ENCODE results near the gene OBSL1. TPM values are rescaled to one million over a fixed set of nuclear protein-coding genes. Genes with fewer than 3 reads are reported as not detected.

OBSL1 gene
- total and polyA plus RNA-seq, 2 experiments from 2014 or later = 13.8 to 68.7 TPM

DNA sequence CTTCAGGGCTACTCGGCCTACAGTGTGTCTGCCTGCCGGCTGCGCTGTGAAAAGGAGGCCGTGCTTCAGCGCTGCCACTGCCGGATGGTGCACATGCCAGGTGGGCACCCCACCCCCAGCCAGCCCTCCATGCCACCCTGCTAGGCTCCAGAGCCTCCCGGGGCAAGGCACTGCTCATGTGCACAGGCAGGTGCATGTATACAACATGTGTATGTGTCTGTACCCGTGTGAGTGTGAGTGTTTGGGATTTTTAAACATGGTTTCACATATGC, 39.0 kb downstream of the OBSL1 start:
- no peak for TF ChIP-seq EZH2 (IDR thresholded peaks at IDR 0.05; ENCODE audit: insufficient read depth, poor library complexity, severe bottlenecking)
- TF ChIP-seq EZH2phosphoT487 (IDR thresholded peaks at IDR 0.05; ENCODE audit: insufficient read depth, low read depth) = no peak
- WGBS, 2 experiments (ENCODE audit: low coverage in 1 of 2, low lambda C conversion rate in 2 of 2, missing lambda C conversion rate in 2 of 2) = 57 to 66% methylated on average over 8 of the region's 8 CpGs
- H3K79me2 ChIP-seq (ENCODE audit: insufficient read depth) = no peaks in the 10 kb centered on the region
- no peaks in the 10 kb centered on the region for H3K9me3 ChIP-seq (ENCODE audit: low read depth)
- H3F3A ChIP-seq (ENCODE audit: insufficient read depth) = no peaks in the 10 kb centered on the region
- H3K27me3 ChIP-seq (replicated peaks; ENCODE audit: insufficient read depth) = peaks cover 19% of the 10 kb centered on the region; the same call in 1 of the 2 replicates
- H3K36me3 ChIP-seq (ENCODE audit: low read depth) = no peaks in the 10 kb centered on the region
- no peaks in the 10 kb centered on the region for H3K9me2 ChIP-seq (ENCODE audit: insufficient read depth)
- H3K4me3 ChIP-seq = no peak overlapping the region
- no peaks in the 10 kb centered on the region for H3K4me1 ChIP-seq (ENCODE audit: insufficient read depth)
- DNase-seq = no peak
- in situ Hi-C loops (cut with MboI) = loop anchor here (5.0 kb wide), 1 partner anchor 130 kb away; no protein-coding TSS in a partner anchor
- H3K9ac ChIP-seq = no peak overlapping the region
- H4K20me1 ChIP-seq (ENCODE audit: insufficient read depth) = no peaks in the 10 kb centered on the region
- no peak overlapping the region for H2AFZ ChIP-seq
- H3K4me2 ChIP-seq (ENCODE audit: unreplicated experiment) = no peak overlapping the region
- H3K27ac ChIP-seq = no peak overlapping the region

DNA sequence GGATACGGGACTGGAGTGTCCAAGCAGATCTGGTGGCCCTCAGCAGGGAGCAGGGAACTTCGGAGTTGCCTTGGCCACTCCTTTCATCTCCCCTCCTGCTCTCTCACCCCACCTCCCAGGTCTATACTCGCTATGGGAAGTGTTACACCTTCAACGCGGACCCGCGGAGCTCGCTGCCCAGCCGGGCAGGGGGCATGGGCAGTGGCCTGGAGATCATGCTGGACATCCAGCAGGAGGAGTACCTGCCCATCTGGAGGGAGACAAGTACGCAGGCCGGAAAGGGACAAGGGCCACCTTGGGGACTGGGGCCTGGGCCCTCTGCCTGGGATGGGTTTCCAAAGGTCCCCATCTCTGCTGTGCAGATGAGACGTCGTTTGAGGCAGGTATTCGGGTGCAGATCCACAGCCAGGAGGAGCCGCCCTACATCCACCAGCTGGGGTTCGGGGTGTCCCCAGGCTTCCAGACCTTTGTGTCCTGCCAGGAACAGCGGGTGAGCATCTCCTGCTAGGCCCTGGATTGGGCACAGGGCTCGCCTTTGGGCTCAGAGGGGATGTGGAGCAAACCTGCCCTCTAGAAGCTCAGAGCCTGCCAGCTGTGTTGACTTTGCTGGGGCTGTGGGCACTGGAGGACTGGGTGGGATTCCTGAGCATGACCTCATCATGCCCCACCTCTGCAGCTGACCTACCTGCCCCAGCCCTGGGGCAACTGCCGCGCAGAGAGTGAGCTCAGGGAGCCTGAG, 39.5 kb downstream of the OBSL1 start:
- Histone ChIP-seq H3K9me3 (ENCODE audit: low read depth) (no peaks in the 10 kb centered on the region), H3K79me2 (ENCODE audit: insufficient read depth) (no peaks in the 10 kb centered on the region), H3K27ac (no peak overlapping the region), H3K9ac (no peak overlapping the region), H3K9me2 (ENCODE audit: insufficient read depth) (no peaks in the 10 kb centered on the region), H2AFZ (no peak overlapping the region), H3K4me1 (ENCODE audit: insufficient read depth) (no peaks in the 10 kb centered on the region), H3K27me3 (replicated peaks; ENCODE audit: insufficient read depth) (peaks cover 19% of the 10 kb centered on the region; the same call in 1 of the 2 replicates), H3K4me3 (no peak overlapping the region), H3K4me2 (ENCODE audit: unreplicated experiment) (no peak overlapping the region), H4K20me1 (ENCODE audit: insufficient read depth) (no peaks in the 10 kb centered on the region), H3F3A (ENCODE audit: insufficient read depth) (no peaks in the 10 kb centered on the region), H3K36me3 (ENCODE audit: low read depth) (no peaks in the 10 kb centered on the region)
- TF ChIP-seq EZH2 (IDR thresholded peaks at IDR 0.05; ENCODE audit: insufficient read depth, poor library complexity, severe bottlenecking) = no peak
- no peak for TF ChIP-seq EZH2phosphoT487 (IDR thresholded peaks at IDR 0.05; ENCODE audit: insufficient read depth, low read depth)
- in situ Hi-C loops (cut with MboI) = loop anchor here (5.0 kb wide), 1 partner anchor 130 kb away; no protein-coding TSS in a partner anchor
- 46 to 56% methylated on average over 15 to 20 of the region's 20 CpGs for WGBS, 2 experiments (ENCODE audit: low coverage in 1 of 2, low lambda C conversion rate in 2 of 2, missing lambda C conversion rate in 2 of 2)
- no peak for DNase-seq

DNA sequence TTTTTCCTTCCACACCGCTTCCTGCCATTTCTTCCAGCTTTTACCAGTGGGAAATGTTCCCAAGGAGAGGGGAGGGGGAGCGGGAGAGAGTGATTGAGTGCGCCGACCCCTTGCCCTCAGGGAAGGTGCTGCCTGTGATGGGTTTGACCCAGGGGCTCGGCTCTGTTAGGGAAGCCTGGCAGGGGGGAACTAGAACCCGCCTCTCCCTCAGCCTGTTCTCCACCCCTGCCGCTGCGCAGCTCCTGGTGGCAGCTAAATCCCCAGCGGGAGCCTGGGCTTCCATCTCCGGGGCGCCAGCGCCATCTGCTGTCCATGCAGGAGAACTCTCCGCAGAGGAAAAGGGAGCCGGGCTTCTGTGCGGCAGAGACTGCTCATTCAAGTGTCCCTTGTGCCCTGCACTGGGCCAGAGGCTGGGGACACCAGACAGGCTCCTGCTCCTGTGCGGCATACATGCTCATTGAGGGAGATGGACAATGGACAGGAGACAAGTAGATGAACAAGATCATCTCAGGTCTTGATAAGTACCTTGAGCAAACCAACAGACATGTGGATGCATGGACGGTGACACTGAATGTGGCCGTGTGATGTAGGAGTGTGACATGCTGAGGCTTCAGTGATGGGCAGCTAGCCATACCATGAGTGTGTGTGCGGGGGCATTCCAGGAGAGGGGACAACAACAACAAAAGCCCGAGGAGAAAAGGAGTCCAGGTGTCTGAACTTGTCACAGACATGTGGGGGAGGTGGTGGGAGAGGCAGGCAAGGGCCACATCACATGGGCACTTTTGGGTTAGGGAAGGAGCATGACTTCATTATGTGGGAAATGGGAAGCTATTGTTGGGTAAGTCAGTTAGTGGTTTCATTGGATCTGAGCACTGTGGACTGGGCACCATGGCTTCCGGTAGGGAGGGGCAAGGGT, 41.0 kb downstream of the OBSL1 start:
- H3K4me2 ChIP-seq (ENCODE audit: unreplicated experiment) = peak overlapping the region; percentile 67
- H3K36me3 ChIP-seq (ENCODE audit: low read depth) = no peaks in the 10 kb centered on the region
- H3K27me3 ChIP-seq (replicated peaks; ENCODE audit: insufficient read depth) = peaks cover 19% of the 10 kb centered on the region; the same call in 1 of the 2 replicates
- no peaks in the 10 kb centered on the region for H3K9me3 ChIP-seq (ENCODE audit: low read depth)
- peak overlapping the region; percentile 53 for H3K4me3 ChIP-seq
- DNase-seq = peak; percentile 90
- no peaks in the 10 kb centered on the region for H3K9me2 ChIP-seq (ENCODE audit: insufficient read depth)
- WGBS, 2 experiments (ENCODE audit: low coverage in 1 of 2, low lambda C conversion rate in 2 of 2, missing lambda C conversion rate in 2 of 2) = 9 to 11% methylated on average over 21 of the region's 21 CpGs
- H3K79me2 ChIP-seq (ENCODE audit: insufficient read depth) = no peaks in the 10 kb centered on the region
- no peak overlapping the region for H3K9ac ChIP-seq
- H4K20me1 ChIP-seq (ENCODE audit: insufficient read depth) = no peaks in the 10 kb centered on the region
- peak overlapping the region; percentile 54 for H2AFZ ChIP-seq
- no peak for TF ChIP-seq EZH2phosphoT487 (IDR thresholded peaks at IDR 0.05; ENCODE audit: insufficient read depth, low read depth)
- no peak for TF ChIP-seq EZH2 (IDR thresholded peaks at IDR 0.05; ENCODE audit: insufficient read depth, poor library complexity, severe bottlenecking)
- no peaks in the 10 kb centered on the region for H3K4me1 ChIP-seq (ENCODE audit: insufficient read depth)
- no peak overlapping the region for H3K27ac ChIP-seq
- H3F3A ChIP-seq (ENCODE audit: insufficient read depth) = no peaks in the 10 kb centered on the region
- in situ Hi-C loops (cut with MboI) = loop anchor here (5.0 kb wide), 1 partner anchor 128 kb away; no protein-coding TSS in a partner anchor

DNA sequence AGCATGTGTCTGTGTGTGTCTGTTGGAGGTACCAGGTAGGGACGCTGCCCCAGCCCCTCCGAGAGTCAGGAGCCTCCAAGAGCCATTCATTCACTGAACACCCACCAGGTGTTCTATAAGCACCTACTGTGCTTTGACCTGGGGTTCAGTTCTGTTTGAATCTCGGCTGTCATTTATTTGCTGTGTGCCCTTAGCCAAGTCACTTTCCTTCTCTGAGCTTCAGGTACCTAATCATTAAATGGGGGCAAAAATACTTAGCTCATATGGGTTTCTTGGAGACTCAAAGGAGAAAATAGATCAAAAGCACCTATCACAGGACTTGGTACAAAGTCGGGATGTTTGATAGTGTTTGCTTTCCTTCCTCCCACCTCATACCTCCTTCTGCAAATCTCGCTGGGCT, 43.9 kb downstream of the OBSL1 start:
- no peak overlapping the region for H3K4me3 ChIP-seq
- WGBS, 2 experiments (ENCODE audit: low coverage in 1 of 2, low lambda C conversion rate in 2 of 2, missing lambda C conversion rate in 2 of 2) = 64 to 66% methylated on average over 5 of the region's 5 CpGs
- no peaks in the 10 kb centered on the region for H3K79me2 ChIP-seq (ENCODE audit: insufficient read depth)
- TF ChIP-seq EZH2phosphoT487 (IDR thresholded peaks at IDR 0.05; ENCODE audit: insufficient read depth, low read depth) = no peak
- no peak for TF ChIP-seq EZH2 (IDR thresholded peaks at IDR 0.05; ENCODE audit: insufficient read depth, poor library complexity, severe bottlenecking)
- no peaks in the 10 kb centered on the region for H3F3A ChIP-seq (ENCODE audit: insufficient read depth)
- H3K9me2 ChIP-seq (ENCODE audit: insufficient read depth) = no peaks in the 10 kb centered on the region
- no peak overlapping the region for H3K4me2 ChIP-seq (ENCODE audit: unreplicated experiment)
- H3K9ac ChIP-seq = no peak overlapping the region
- no peaks in the 10 kb centered on the region for H4K20me1 ChIP-seq (ENCODE audit: insufficient read depth)
- no peaks in the 10 kb centered on the region for H3K9me3 ChIP-seq (ENCODE audit: low read depth)
- DNase-seq = no peak
- no peak overlapping the region for H2AFZ ChIP-seq
- in situ Hi-C loops (cut with MboI) = no loop called here
- no peaks in the 10 kb centered on the region for H3K4me1 ChIP-seq (ENCODE audit: insufficient read depth)
- H3K27me3 ChIP-seq (replicated peaks; ENCODE audit: insufficient read depth) = peaks cover 19% of the 10 kb centered on the region; the same call in 1 of the 2 replicates
- H3K36me3 ChIP-seq (ENCODE audit: low read depth) = no peaks in the 10 kb centered on the region
- H3K27ac ChIP-seq = no peak overlapping the region

All from GM23248 (cell line).